ENCODE measurements around the gene WDR38. TPM values are rescaled to one million over a fixed set of nuclear protein-coding genes. Genes with fewer than 3 reads are reported as not detected.
"Not testable (repeated sequence)": the region's sequence is repeated elsewhere in the genome, so short reads cannot be mapped to it uniquely, and the experiment has no call there.

The WDR38 gene
- total RNA-seq, 1 experiment from 2014 or later, result not detected

- no peak for DNase-seq (ENCODE audit: low read depth)
Measured at GRCh38 chr9:124831642-124832364, 21.5 kb upstream of the WDR38 start.

DNA sequence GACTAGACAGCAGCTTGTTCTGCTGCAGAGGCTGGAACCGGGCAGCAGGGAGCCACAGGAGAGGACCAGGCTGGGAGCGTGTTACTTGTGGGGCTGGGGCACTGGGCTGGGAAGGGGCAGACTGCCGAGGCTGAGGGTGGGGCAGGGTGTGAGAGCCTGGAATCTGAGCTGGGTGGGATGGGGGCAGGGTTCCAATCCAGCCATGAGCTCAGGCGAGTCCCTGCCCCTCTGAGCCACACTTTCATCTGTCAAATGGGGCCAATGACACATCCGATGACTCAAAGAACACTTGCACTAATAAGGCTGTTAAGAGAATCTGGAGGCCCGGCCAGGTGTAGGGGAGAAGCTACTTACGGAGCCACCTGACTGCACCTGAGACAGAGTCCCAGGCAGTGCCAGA, 18.7 kb upstream of the WDR38 start:
- peak; percentile 90 for DNase-seq (ENCODE audit: low read depth)

- DNase-seq (ENCODE audit: low read depth), result peak; percentile 76
Measured at GRCh38 chr9:124835026-124835557, 18.2 kb upstream of the WDR38 start.

DNA sequence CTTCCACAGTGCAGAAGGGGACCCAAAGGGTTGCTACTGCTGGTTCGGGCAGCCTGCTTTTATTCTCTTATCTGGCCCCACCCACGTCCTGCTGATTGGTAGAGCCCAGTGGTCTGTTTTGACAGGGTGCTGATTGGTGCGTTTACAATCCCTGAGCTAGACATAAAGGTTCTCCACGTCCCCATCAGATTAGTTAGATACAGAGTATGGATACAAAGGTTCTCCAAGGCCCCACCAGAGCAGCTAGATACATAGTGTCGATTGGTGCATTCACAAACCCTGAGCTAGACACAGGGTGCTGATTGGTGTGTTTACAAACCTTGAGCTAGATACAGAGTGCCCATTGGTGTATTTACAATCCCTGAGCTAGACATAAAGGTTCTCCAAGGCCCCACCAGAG, 15.1 kb upstream of the WDR38 start:
- DNase-seq (ENCODE audit: low read depth), result not testable (repeated sequence)

GRCh38 chr9:124838567-124839275, 14.5 kb upstream of the WDR38 start:
- DNase-seq (ENCODE audit: low read depth), result not testable (repeated sequence)

DNA sequence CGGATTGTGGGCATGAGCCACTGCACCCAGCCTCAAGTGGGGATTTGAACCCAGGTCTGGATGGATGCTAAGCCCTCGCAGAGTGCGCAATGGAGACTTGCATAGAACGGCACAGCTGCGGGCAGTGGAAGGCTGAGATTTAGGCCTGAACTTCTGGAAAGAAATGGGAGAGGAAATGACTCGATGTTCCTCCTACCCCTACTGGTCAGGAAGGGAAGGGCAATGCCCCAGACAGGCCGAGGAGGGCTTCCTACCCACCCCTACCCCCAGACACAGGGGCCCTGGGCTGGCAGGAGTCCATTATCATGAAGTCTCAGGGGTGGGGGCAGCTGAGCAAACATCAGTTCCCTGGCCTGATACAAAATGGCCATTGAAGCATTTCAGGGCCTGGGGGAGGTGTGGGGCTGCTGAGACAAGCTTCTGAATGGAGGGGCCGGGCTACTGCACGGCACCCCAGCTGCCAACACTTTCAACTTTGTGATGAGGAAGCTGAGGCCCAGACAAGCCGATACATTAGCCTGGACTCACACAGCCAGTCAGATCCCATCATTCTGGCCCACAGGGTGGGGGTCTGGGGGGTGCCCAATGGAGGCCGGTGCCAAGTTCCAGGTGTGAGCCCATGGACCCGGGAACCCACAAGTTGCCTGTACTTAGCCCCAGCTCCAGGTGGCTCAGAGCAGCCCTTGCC, 13.5 kb upstream of the WDR38 start:
- no peak for DNase-seq (ENCODE audit: low read depth)

- no peak for DNase-seq (ENCODE audit: low read depth)
Measured at GRCh38 chr9:124840300-124840833, 12.9 kb upstream of the WDR38 start.

GRCh38 chr9:124841075-124841821, 12.0 kb upstream of the WDR38 start:
- no peak for DNase-seq (ENCODE audit: low read depth)

DNA sequence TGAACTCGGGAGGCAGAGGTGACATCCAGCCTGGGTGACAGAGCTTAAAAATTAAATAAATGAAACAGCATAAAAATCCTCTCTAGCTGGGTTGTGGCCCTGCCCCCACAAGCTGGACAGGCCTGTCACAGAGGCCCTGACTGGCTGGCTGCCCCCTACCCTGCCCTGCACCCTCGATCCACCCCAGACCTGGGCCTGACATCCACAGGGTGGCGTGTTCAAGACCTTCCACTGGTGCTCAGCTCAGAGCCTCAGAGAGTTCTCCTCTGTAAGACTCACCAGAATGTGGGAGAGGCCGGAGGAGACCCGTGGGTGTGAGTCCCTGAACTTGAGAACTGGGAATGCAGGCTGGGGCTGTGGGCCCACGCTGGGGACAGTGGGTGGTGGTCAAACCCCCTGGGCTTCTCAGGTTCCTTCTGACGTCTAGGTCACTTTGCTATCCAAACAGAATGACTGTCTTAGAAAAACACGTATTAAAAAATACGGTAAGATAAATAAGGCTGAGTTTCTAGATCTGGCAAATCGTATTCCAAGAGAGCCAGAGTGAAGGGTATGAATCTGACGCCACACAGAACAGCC, 9.7 kb upstream of the WDR38 start:
- DNase-seq (ENCODE audit: low read depth), result no peak

DNA sequence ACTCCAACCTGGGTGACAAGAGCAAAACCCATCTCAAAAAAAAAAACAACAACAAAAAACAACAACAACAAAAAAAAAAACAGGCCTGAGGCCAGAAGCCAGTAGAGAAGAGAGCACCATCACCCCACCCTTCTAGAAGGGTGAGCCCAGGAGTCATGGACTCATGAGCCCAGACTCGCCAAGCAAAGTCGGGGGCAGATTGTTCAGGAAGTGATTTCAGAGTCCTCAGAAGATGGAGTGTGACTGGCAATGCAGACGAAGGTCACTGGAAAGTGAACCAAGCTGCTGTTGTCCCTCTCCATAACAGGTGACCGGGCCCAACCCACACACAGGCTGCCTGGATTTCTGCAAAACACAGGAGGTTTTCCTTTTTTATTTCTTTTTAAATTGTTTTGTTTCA, 9.0 kb upstream of the WDR38 start:
- DNase-seq (ENCODE audit: low read depth), result no peak

GRCh38 chr9:124846467-124846866, 6.8 kb upstream of the WDR38 start:
- DNase-seq (ENCODE audit: low read depth), result not testable (repeated sequence)

GRCh38 chr9:124846969-124847368, 6.3 kb upstream of the WDR38 start:
- DNase-seq (ENCODE audit: low read depth), result no peak

DNA sequence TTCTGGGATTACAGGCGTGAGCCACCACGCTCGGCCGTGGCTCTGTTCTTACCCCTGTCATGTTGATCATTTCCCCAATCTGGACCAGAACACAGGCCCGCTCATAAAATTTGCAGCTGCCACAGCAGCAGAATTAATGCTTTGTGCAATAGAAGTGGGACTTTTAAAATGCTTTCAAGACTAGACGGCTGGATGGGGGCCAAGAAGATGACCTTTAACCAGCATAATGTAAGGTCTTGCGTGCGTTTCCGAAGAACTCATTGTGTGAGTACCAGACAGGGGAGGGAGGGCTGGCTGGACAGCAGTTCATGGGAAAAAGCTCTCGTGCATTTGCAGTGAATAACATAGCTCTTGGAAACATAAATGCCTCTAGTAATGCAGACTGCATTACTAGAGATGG, 3.5 kb upstream of the WDR38 start:
- DNase-seq (ENCODE audit: low read depth), result no peak

GRCh38 chr9:124852121-124852828, 985 bp upstream of the WDR38 start:
- DNase-seq (ENCODE audit: low read depth), result no peak

- DNase-seq (ENCODE audit: low read depth), result no peak
Measured at GRCh38 chr9:124853605-124854143, 414 bp downstream of the WDR38 start.

GRCh38 chr9:124854161-124854560, 901 bp downstream of the WDR38 start:
- DNase-seq (ENCODE audit: low read depth), result no peak

DNA sequence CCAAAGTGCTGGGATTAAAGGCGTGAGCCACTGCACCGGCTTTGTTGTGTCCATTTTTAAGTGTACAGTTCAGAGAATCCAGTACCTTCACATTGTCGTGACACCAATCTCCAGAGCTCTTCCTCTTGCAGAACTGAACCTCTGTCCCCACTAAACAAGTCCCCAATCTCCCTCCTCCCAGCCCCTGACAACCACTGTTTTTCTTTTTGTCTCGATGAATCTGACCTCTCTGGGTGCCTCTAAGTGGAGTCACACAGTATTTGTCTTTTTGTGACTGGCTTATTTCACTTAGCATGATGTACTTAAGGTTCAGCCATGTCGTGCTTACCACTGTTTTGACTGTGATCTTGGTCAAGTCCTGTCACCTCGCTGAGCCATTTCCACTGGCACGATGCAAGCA, 1.6 kb downstream of the WDR38 start:
- DNase-seq (ENCODE audit: low read depth), result no peak

DNA sequence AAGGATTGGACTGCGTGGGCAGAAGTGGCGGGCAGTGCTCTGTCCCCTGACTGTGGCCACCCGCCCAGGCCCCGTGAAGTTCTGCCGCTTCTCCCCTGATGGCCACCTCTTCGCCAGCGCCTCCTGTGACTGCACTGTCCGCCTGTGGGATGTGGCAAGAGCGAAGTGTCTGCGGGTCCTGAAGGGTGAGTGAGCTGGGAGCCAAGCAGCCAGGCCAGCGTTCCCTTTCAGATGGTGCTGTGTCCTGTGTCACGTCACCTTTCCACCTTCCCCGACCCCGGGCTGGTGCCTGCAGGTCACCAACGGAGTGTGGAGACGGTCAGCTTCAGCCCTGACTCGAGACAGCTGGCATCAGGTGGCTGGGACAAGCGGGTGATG, 2.3 kb downstream of the WDR38 start:
- no peak for DNase-seq (ENCODE audit: low read depth)

GRCh38 chr9:124855944-124856765, 2.9 kb downstream of the WDR38 start:
- peak; percentile 61 for DNase-seq (ENCODE audit: low read depth)
